GM12878 (cell line): ENCODE measurements around the gene DRD2. TPM values are rescaled to one million over a fixed set of nuclear protein-coding genes. Genes with fewer than 3 reads are reported as not detected.

ENCODE experiments used
- ATAC-seq: fragments of 200-7000 bp; cut with Tn5 transposase; 3 replicates; pipeline ENCODE4 v1.9.1; 2020; ENCODE audit warnings: mild to moderate bottlenecking, moderate library complexity
- BruUV-seq: library from RNA; stranded (reverse); fragments of 400-500 nt; replicated peaks from 2 replicates; lab custom pipeline; 2021; lab: Mats Ljungman, UMichigan
- CTCF ChIA-PET: fragments of 300-600 bp; sonication (Branson Sonifier 250); formaldehyde crosslinking; extraction: SDS; loops from one replicate; lab custom pipeline; 2021; ENCODE audit warnings: inconsistent platforms; lab: Yijun Ruan, JAX
- POLR2A ChIA-PET: fragments of 350-600 bp; formaldehyde crosslinking; extraction: SDS; loops from one replicate; lab custom pipeline; 2021; ENCODE audit warnings: inconsistent platforms; lab: Charles Lee
- RAD21 ChIA-PET: fragments of 300-600 bp; sonication (Branson Sonifier 250); formaldehyde crosslinking; loops from one replicate; lab custom pipeline; 2023; ENCODE audit warnings: antibody characterized with exemption; ENCODE audit not compliant: unreplicated experiment; lab: Charles Lee
- SMC1A ChIA-PET: fragments of 300-600 bp; sonication (Branson Sonifier 250); formaldehyde crosslinking; loops from one replicate; lab custom pipeline; 2023; ENCODE audit not compliant: unreplicated experiment, uncharacterized antibody; lab: Charles Lee
- DNase-seq: peaks from one replicate; pipeline ENCODE4 v3.0.0-alpha.2; 2011; ENCODE audit warnings: low read depth, low spot score
- FAIRE-seq: peaks from 3 replicates; lab custom pipeline; 2011; peaks lifted over from hg19 to GRCh38; lab: Jason Lieb, UNC
- H2AFZ ChIP-seq: 2 replicates; pipeline ENCODE4 v1.6.0; 2011; ENCODE audit warnings: low read depth, low read length, control low read depth; ENCODE audit not compliant: control insufficient read depth
- H3K27ac ChIP-seq: 2 replicates; pipeline ENCODE4 v1.5.1; 2011; ENCODE audit warnings: control low read depth; ENCODE audit not compliant: control insufficient read depth, insufficient read depth
- H3K27me3 ChIP-seq, 2 experiments: replicated peaks in 1 of 2; 2 replicates each; pipeline versions ENCODE4 v1.6.0 to v1.6.1; 2011; ENCODE audit warnings: low read length in 1 of 2; ENCODE audit not compliant: control insufficient read depth in 2 of 2, insufficient read depth in 2 of 2
- H3K36me3 ChIP-seq, 2 experiments: 2 replicates each; pipeline ENCODE4 v1.5.1; 2011; ENCODE audit warnings: low read length in 1 of 2; ENCODE audit not compliant: control insufficient read depth in 2 of 2, insufficient read depth in 2 of 2
- H3K4me1 ChIP-seq: 2 replicates; pipeline ENCODE4 v1.6.1; 2011; ENCODE audit warnings: mild to moderate bottlenecking, low read length, moderate library complexity, mixed read lengths; ENCODE audit not compliant: control insufficient read depth, insufficient read depth
- H3K4me2 ChIP-seq: 2 replicates; pipeline ENCODE4 v1.6.0; 2011; ENCODE audit warnings: control low read depth; ENCODE audit not compliant: control insufficient read depth, insufficient read depth
- H3K4me3 ChIP-seq: fragments of 200-600 bp; sonication (generic); 2 replicates; pipeline ENCODE4 v1.5.1; 2016
- H3K79me2 ChIP-seq: 2 replicates; pipeline ENCODE4 v1.6.0; 2011; ENCODE audit warnings: low read length; ENCODE audit not compliant: control insufficient read depth, insufficient read depth
- H3K9ac ChIP-seq: 2 replicates; pipeline ENCODE4 v1.8.0; 2011; ENCODE audit warnings: low read length, control low read depth, mixed read lengths; ENCODE audit not compliant: control insufficient read depth, insufficient read depth
- H3K9me3 ChIP-seq: replicated peaks from 3 replicates; pipeline ENCODE4 v1.5.1; 2011; ENCODE audit warnings: mild to moderate bottlenecking, low read length; ENCODE audit not compliant: control insufficient read depth, insufficient read depth
- H4K20me1 ChIP-seq: 2 replicates; pipeline ENCODE4 v1.6.0; 2011; ENCODE audit not compliant: control insufficient read depth, insufficient read depth
- BCL11A ChIP-seq: IDR thresholded peaks from 2 replicates; pipeline ENCODE4 v1.6.1; 2011; ENCODE audit warnings: low read depth, low read length
- CBX3 ChIP-seq: fragments of 200-600 bp; sonication (generic); IDR thresholded peaks from 2 replicates; pipeline ENCODE4 v1.6.1; 2016; ENCODE audit warnings: low read depth, borderline replicate concordance
- NFYB ChIP-seq: IDR thresholded peaks from 2 replicates; pipeline ENCODE4 v1.6.1; 2011; ENCODE audit warnings: low read depth, mild to moderate bottlenecking, low read length, improper control_type of control experiment, moderate library complexity; ENCODE audit not compliant: insufficient read depth
- TAF1 ChIP-seq: IDR thresholded peaks from 2 replicates; pipeline ENCODE4 v1.6.1; 2011; ENCODE audit warnings: mild to moderate bottlenecking, low read depth, low read length, borderline replicate concordance
- YBX1 ChIP-seq: fragments of 450-650 bp; IDR thresholded peaks from 2 replicates; pipeline ENCODE4 v1.6.1; 2016; ENCODE audit warnings: antibody characterized with exemption
- YY1 ChIP-seq: IDR thresholded peaks from 2 replicates; pipeline ENCODE4 v1.6.1; 2011; ENCODE audit warnings: low read depth, mild to moderate bottlenecking, low read length
- ZNF217 ChIP-seq: fragments of 450-650 bp; IDR thresholded peaks from 2 replicates; pipeline ENCODE4 v1.6.1; 2017; ENCODE audit warnings: antibody characterized with exemption, mild to moderate bottlenecking
- WGBS: methylation state at CpG from one replicate; pipeline ENCODE4 v1.1.6; 2016; ENCODE audit warnings: low lambda C conversion rate; ENCODE audit not compliant: insufficient replicate concordance, insufficient coverage; ENCODE audit errors: missing lambda C conversion rate; 5-methylcytosine and 5-hydroxymethylcytosine counted together
- in situ Hi-C: fragments of 300-500 bp; cut with MboI; formaldehyde crosslinking; loops from 9 replicates; pipeline ENCODE4 v1.14.3; 2018; ENCODE audit warnings: mixed read lengths
- intact Hi-C: fragments of 100-400 bp; cut with micrococcal nuclease; formaldehyde crosslinking; loops from one replicate; pipeline ENCODE4 v1.14.2; 2022; ENCODE audit not compliant: unreplicated experiment
- polyA plus RNA-seq, 11 experiments: library from polyadenylated mRNA; depleted of rRNA in 4 of 11; unstranded in 6 of 11; stranded (reverse) in 5 of 11; fragments of >200 nt; fragmentation: Nextera tagmentation in 4 of 11; fragmentation: Illumina TruSeq in 1 of 11; extraction: Ambion mirVana in 4 of 11; extraction: Trizol in 1 of 11; gene quantifications; 1 replicate in 1 of 11; 2 replicates in 10 of 11; pipeline versions ENCODE4 v1.2.1 to v1.2.3, GENCODE V29; 2011 to 2016; ENCODE audit warnings: inconsistent platforms in 2 of 11, missing spikeins in 2 of 11, low read depth in 1 of 11
- total RNA-seq, 4 experiments: library from RNA; depleted of rRNA in 3 of 4; stranded (reverse); fragments of >200 nt in 3 of 4; fragmentation: Illumina TruSeq in 1 of 4; extraction: Trizol in 1 of 4; gene quantifications; 2 replicates each; pipeline versions ENCODE4 v1.2.1 to v1.2.3, GENCODE V29; 2013 to 2021
- TF ChIP-seq, protein P1 (sequence below): IDR thresholded peaks from 2 replicates; pipeline ENCODE4 v1.6.1; 2012; ENCODE audit warnings: low read depth, low read length, improper control_type of control experiment
- TF ChIP-seq, protein P2 (sequence below): fragments of 450-650 bp; formaldehyde crosslinking; IDR thresholded peaks from 2 replicates; pipeline ENCODE4 v1.5.0; 2022; ENCODE audit warnings: mild to moderate bottlenecking, missing genetic modification characterization

DRD2 gene
- total and polyA plus RNA-seq, 10 of the 15 experiments (the other 5 are each of a cell fraction or from before 2014, with no cell fraction given): not detected

DNA sequence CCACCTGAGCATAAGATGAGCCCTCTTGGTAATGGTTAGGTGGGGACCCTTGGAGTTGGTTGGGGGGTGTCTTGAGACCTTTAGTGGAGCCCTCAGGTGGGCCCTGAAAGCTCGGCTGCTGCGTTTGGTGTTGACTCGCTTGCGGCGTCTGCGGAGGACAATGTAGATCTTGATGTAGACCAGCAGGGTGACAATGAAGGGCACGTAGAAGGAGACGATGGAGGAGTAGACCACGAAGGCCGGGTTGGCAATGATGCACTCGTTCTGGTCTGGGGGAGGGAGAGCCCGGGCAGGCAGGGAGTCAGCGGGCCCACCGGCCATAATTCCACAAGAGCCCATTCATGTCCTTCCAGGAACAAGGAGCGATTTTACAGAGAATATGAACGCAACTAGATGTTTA is 59.9 kb downstream of the DRD2 start:
- RAD21 ChIA-PET: no interaction called here
- POLR2A ChIA-PET: no interaction called here
- no peaks in the 10 kb centered on the region for H3K36me3 ChIP-seq
- WGBS: 58% methylated on average over 11 of the region's 16 CpGs
- intact Hi-C loops: no loop called here
- no TSS peak for BruUV-seq
- SMC1A ChIA-PET: no interaction called here
- no peaks in the 10 kb centered on the region for H3K79me2 ChIP-seq
- no peak overlapping the region for H3K4me3 ChIP-seq
- H3K9me3 ChIP-seq: no peaks in the 10 kb centered on the region
- DNase-seq: no peak
- H3K4me1 ChIP-seq: no peaks in the 10 kb centered on the region; the same call in 1 of the 2 replicates
- no peak overlapping the region for H3K9ac ChIP-seq
- no peak overlapping the region for H3K27ac ChIP-seq
- no peaks in the 10 kb centered on the region for H4K20me1 ChIP-seq
- no peak overlapping the region for H2AFZ ChIP-seq
- no peak for ATAC-seq
- in situ Hi-C loops: no loop called here
- peaks cover 0 to 3% of the 10 kb centered on the region in 2 experiments; a peak in 2 of 4 replicates for H3K27me3 ChIP-seq
- FAIRE-seq: no peak
- TF ChIP-seq YBX1 (no peak), TAF1 (no peak), NFYB (no peak), YY1 (no peak), CBX3 (no peak), BCL11A (no peak), ZNF217 (no peak)
- TF ChIP-seq, protein P1, sequence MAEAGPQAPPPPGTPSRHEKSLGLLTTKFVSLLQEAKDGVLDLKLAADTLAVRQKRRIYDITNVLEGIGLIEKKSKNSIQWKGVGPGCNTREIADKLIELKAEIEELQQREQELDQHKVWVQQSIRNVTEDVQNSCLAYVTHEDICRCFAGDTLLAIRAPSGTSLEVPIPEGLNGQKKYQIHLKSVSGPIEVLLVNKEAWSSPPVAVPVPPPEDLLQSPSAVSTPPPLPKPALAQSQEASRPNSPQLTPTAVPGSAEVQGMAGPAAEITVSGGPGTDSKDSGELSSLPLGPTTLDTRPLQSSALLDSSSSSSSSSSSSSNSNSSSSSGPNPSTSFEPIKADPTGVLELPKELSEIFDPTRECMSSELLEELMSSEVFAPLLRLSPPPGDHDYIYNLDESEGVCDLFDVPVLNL: no peak
- TF ChIP-seq, protein P2, sequence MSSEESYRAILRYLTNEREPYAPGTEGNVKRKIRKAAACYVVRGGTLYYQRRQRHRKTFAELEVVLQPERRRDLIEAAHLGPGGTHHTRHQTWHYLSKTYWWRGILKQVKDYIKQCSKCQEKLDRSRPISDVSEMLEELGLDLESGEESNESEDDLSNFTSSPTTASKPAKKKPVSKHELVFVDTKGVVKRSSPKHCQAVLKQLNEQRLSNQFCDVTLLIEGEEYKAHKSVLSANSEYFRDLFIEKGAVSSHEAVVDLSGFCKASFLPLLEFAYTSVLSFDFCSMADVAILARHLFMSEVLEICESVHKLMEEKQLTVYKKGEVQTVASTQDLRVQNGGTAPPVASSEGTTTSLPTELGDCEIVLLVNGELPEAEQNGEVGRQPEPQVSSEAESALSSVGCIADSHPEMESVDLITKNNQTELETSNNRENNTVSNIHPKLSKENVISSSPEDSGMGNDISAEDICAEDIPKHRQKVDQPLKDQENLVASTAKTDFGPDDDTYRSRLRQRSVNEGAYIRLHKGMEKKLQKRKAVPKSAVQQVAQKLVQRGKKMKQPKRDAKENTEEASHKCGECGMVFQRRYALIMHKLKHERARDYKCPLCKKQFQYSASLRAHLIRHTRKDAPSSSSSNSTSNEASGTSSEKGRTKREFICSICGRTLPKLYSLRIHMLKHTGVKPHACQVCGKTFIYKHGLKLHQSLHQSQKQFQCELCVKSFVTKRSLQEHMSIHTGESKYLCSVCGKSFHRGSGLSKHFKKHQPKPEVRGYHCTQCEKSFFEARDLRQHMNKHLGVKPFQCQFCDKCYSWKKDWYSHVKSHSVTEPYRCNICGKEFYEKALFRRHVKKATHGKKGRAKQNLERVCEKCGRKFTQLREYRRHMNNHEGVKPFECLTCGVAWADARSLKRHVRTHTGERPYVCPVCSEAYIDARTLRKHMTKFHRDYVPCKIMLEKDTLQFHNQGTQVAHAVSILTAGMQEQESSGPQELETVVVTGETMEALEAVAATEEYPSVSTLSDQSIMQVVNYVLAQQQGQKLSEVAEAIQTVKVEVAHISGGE (CRISPR knock-in tag): no peak
- H3K4me2 ChIP-seq: no peak overlapping the region
- CTCF ChIA-PET: no interaction called here
